Breast epithelium (tissue), 3 donors: ENCODE results near the gene PLSCR3.

Experiments
- CTCF ChIP-seq, 3 donors: fragments of 450-650 bp; IDR thresholded peaks; one replicate each; pipeline ENCODE4 v1.5.1; 2016 to 2017; ENCODE audit warnings: antibody characterized with exemption in 3 of 3, mild to moderate bottlenecking in 3 of 3, moderate library complexity in 3 of 3
- POLR2A ChIP-seq: fragments of 450-650 bp; IDR thresholded peaks from one replicate; pipeline ENCODE4 v1.6.1; 2016; ENCODE audit warnings: antibody characterized with exemption, mild to moderate bottlenecking, moderate library complexity
- POLR2AphosphoS5 ChIP-seq, 3 donors: sonication (generic); formaldehyde crosslinking; IDR thresholded peaks; one replicate each; pipeline ENCODE4 v1.6.1; 2017; ENCODE audit warnings: antibody characterized with exemption in 3 of 3

- TF ChIP-seq CTCF (IDR thresholded peaks at IDR 0.05), result no peak
- no peak for TF ChIP-seq POLR2A
- TF ChIP-seq POLR2AphosphoS5 (IDR thresholded peaks at IDR 0.05), result no peak
Measured at GRCh38 chr17:7440834-7441195, 46.5 kb upstream of the PLSCR3 start.
